ENCODE results near the gene NRL.

The NRL gene

DNA sequence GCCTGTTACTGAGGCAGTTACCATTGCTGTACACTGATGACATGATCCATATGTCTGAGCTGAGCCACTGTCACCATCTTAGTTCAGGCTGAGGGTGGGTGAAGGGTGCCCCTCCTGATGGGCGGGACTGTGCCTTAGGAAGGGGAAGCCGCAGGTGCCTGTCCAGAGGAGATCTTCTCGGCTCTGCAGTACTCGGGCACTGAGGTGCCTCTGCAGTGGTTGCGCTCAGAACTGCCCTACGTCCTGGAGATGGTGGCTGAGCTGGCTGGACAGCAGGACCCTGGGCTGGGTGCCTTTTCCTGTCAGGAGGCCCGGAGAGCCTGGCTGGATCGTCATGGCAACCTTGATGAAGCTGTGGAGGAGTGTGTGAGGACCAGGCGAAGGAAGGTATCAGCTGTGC is 36.2 kb upstream of the NRL start:
- Histone ChIP-seq H3K27me3 (ENCODE audit: insufficient read depth, low read length, poor library complexity, severe bottlenecking) (no peaks in the 10 kb centered on the region), H3K4me1 (ENCODE audit: insufficient read depth, low read length, poor library complexity, severe bottlenecking) (peaks cover 15% of the 10 kb centered on the region), H4K20me1 (ENCODE audit: insufficient read depth, low read length, poor library complexity, severe bottlenecking) (peaks cover 22% of the 10 kb centered on the region), H3K9me2 (replicated peaks; ENCODE audit: low read depth, low read length) (no peaks in the 10 kb centered on the region), H2AFZ (ENCODE audit: low read length) (no peak overlapping the region), H3K36me3 (ENCODE audit: insufficient read depth, low read length) (peaks cover 42% of the 10 kb centered on the region; the same call in 1 of the 2 replicates), H3K79me2 (ENCODE audit: insufficient read depth, low read length) (peaks cover 44% of the 10 kb centered on the region), H3K4me2 (ENCODE audit: low read depth, low read length, poor library complexity, severe bottlenecking) (no peak overlapping the region), H3K9ac (ENCODE audit: low read depth, low read length, poor library complexity, severe bottlenecking) (no peak overlapping the region), H3F3A (ENCODE audit: low read depth) (0 out of 2 replicates have a peak, but pooled peaks cover 2% of the 10 kb centered on the region), H3K4me3 (ENCODE audit: low read length, poor library complexity, severe bottlenecking) (no peak overlapping the region), H3K9me3 (ENCODE audit: insufficient read depth, low read depth, low read length) (no peaks in the 10 kb centered on the region)
- TF ChIP-seq, protein P1, sequence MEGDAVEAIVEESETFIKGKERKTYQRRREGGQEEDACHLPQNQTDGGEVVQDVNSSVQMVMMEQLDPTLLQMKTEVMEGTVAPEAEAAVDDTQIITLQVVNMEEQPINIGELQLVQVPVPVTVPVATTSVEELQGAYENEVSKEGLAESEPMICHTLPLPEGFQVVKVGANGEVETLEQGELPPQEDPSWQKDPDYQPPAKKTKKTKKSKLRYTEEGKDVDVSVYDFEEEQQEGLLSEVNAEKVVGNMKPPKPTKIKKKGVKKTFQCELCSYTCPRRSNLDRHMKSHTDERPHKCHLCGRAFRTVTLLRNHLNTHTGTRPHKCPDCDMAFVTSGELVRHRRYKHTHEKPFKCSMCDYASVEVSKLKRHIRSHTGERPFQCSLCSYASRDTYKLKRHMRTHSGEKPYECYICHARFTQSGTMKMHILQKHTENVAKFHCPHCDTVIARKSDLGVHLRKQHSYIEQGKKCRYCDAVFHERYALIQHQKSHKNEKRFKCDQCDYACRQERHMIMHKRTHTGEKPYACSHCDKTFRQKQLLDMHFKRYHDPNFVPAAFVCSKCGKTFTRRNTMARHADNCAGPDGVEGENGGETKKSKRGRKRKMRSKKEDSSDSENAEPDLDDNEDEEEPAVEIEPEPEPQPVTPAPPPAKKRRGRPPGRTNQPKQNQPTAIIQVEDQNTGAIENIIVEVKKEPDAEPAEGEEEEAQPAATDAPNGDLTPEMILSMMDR (conservative IDR thresholded peaks at IDR 0.05; ENCODE audit: low read length) = no peak
- TF ChIP-seq EZH2phosphoT487 (IDR thresholded peaks at IDR 0.05; ENCODE audit: borderline replicate concordance) = no peak

DNA sequence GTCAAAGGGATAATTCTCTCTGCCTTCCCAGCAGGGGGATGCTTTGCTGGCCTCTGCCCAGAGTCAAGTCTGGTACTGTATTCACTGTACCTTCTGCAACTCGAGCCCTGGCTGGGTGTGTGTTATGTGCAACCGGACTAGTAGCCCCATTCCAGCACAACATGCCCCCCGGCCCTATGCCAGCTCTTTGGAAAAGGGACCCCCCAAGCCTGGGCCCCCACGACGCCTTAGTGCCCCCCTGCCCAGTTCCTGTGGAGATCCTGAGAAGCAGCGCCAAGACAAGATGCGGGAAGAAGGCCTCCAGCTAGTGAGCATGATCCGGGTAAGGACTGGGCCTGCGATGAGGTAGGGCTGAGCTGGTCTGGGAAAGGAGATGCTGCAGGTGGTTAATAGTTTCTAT is 35.8 kb upstream of the NRL start:
- Histone ChIP-seq H4K20me1 (ENCODE audit: insufficient read depth, low read length, poor library complexity, severe bottlenecking) (peaks cover 26% of the 10 kb centered on the region), H3K4me3 (ENCODE audit: low read length, poor library complexity, severe bottlenecking) (no peak overlapping the region), H3K9me2 (replicated peaks; ENCODE audit: low read depth, low read length) (no peaks in the 10 kb centered on the region), H3K79me2 (ENCODE audit: insufficient read depth, low read length) (peaks cover 48% of the 10 kb centered on the region), H3K4me2 (ENCODE audit: low read depth, low read length, poor library complexity, severe bottlenecking) (no peak overlapping the region), H3F3A (ENCODE audit: low read depth) (0 out of 2 replicates have a peak, but pooled peaks cover 2% of the 10 kb centered on the region), H3K36me3 (ENCODE audit: insufficient read depth, low read length) (peaks cover 38% of the 10 kb centered on the region; the same call in 1 of the 2 replicates), H3K9me3 (ENCODE audit: insufficient read depth, low read depth, low read length) (no peaks in the 10 kb centered on the region), H3K9ac (ENCODE audit: low read depth, low read length, poor library complexity, severe bottlenecking) (no peak overlapping the region), H3K27me3 (ENCODE audit: insufficient read depth, low read length, poor library complexity, severe bottlenecking) (no peaks in the 10 kb centered on the region), H3K4me1 (ENCODE audit: insufficient read depth, low read length, poor library complexity, severe bottlenecking) (peaks cover 20% of the 10 kb centered on the region), H2AFZ (ENCODE audit: low read length) (no peak overlapping the region)
- TF ChIP-seq, protein P1 (conservative IDR thresholded peaks at IDR 0.05; ENCODE audit: low read length) = no peak
- no peak for TF ChIP-seq EZH2phosphoT487 (IDR thresholded peaks at IDR 0.05; ENCODE audit: borderline replicate concordance)

DNA sequence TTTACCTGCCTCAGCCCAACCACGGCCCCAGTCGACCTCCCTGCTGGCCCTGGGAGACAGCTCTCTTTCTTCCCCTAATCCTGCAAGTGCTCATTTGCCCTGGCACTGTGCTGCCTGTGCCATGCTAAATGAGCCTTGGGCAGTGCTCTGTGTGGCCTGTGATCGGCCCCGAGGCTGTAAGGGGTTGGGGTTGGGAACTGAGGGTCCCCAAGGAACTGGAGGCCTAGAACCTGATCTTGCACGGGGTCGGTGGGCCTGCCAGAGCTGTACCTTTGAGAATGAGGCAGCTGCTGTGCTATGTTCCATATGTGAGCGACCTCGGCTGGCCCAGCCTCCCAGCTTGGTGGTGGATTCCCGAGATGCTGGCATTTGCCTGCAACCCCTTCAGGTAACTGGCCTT is 35.3 kb upstream of the NRL start:
- TF ChIP-seq, protein P1 (conservative IDR thresholded peaks at IDR 0.05; ENCODE audit: low read length) = no peak
- TF ChIP-seq EZH2phosphoT487 (IDR thresholded peaks at IDR 0.05; ENCODE audit: borderline replicate concordance) = no peak
- Histone ChIP-seq H2AFZ (ENCODE audit: low read length) (no peak overlapping the region), H3K4me3 (ENCODE audit: low read length, poor library complexity, severe bottlenecking) (no peak overlapping the region), H3K79me2 (ENCODE audit: insufficient read depth, low read length) (peaks cover 53% of the 10 kb centered on the region), H3K9ac (ENCODE audit: low read depth, low read length, poor library complexity, severe bottlenecking) (no peak overlapping the region), H3F3A (ENCODE audit: low read depth) (0 out of 2 replicates have a peak, but pooled peaks cover 2% of the 10 kb centered on the region), H4K20me1 (ENCODE audit: insufficient read depth, low read length, poor library complexity, severe bottlenecking) (peaks cover 29% of the 10 kb centered on the region), H3K9me3 (ENCODE audit: insufficient read depth, low read depth, low read length) (no peaks in the 10 kb centered on the region), H3K36me3 (ENCODE audit: insufficient read depth, low read length) (peaks cover 33% of the 10 kb centered on the region; the same call in 1 of the 2 replicates), H3K4me1 (ENCODE audit: insufficient read depth, low read length, poor library complexity, severe bottlenecking) (peaks cover 25% of the 10 kb centered on the region), H3K9me2 (replicated peaks; ENCODE audit: low read depth, low read length) (no peaks in the 10 kb centered on the region), H3K27me3 (ENCODE audit: insufficient read depth, low read length, poor library complexity, severe bottlenecking) (no peaks in the 10 kb centered on the region), H3K4me2 (ENCODE audit: low read depth, low read length, poor library complexity, severe bottlenecking) (no peak overlapping the region)
